DMS 273 (cell line): ENCODE measurements around the gene GRIN3B.
"Not testable (repeated sequence)": the region's sequence is repeated elsewhere in the genome, so short reads cannot be mapped to it uniquely, and the experiment has no call there.

Source experiments
- DNase-seq: peaks from one replicate; lab custom pipeline; 2025; ENCODE audit not compliant: unreplicated experiment; lab: John Stamatoyannopoulos, UW

GRIN3B gene

DNA sequence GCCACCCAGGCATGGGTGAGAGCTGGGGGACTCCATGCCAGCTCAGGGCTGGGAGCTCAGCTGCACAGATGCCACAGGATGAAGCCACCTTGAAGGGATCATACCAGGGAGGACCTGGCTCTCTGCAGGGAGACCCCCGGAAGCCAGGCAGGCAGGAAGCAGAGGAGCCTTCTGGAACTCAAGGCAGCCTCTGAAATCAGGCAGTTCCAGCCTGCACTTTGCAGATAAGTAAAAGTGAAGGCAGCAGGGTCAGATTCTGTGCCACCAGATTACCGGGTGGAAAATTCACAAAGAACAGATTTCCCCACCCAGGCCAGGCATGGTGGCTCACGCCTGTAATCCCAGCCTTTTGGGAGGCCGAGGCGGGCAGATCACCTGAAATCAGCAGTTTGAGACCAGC lies 18.2 kb downstream of the GRIN3B start:
- DNase-seq, result no peak

DNA sequence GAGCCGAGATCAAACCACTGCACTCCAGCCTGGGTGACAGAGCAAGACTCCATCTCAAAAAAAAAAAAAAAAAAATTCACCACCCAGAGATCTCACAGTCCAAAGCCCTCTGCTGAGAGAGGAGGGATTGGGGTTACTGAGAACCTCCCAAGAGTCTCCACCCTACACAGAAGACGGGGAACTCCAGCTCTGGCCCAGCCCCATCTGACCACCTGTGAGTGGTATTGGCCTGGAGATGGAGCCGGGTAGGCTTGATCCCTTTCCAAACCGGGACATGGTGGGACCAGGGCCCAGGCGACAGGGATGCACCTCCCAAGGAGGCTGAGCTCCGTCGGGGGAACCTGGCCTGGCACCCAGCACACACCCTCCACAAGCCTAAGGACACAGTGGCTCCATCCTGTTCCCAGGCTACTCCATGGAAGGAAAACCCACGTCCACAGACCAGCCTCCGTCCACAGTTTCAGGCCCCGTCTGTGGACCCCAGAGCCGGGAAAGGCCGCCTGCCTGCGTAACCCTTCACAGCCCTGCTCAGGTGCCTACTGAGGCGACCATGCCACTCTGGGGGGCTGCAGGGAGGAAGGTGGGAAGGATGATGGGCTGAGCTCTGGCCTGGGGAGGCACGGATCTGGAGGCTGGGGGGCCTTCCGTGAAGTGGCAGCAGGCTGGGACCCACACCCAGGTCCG lies 18.9 kb downstream of the GRIN3B start:
- DNase-seq, result no peak

DNA sequence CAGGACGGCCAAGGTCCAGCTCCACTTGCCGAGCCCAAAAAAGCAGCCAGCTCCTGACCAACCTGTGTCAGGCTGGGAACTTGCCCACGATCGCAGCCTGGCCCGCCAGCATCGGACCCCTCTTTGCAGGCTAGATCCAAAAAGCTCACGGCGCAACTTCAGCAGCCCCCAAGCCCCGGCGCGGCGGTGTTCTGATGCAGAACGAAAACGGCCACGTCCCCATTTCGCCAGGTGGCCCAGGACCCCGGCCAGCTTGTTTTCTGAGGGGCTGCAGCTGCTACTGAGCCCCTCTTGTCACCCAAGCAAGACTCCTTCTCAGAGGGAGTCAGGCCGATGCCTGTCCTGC lies 19.4 kb downstream of the GRIN3B start:
- no peak for DNase-seq

DNA sequence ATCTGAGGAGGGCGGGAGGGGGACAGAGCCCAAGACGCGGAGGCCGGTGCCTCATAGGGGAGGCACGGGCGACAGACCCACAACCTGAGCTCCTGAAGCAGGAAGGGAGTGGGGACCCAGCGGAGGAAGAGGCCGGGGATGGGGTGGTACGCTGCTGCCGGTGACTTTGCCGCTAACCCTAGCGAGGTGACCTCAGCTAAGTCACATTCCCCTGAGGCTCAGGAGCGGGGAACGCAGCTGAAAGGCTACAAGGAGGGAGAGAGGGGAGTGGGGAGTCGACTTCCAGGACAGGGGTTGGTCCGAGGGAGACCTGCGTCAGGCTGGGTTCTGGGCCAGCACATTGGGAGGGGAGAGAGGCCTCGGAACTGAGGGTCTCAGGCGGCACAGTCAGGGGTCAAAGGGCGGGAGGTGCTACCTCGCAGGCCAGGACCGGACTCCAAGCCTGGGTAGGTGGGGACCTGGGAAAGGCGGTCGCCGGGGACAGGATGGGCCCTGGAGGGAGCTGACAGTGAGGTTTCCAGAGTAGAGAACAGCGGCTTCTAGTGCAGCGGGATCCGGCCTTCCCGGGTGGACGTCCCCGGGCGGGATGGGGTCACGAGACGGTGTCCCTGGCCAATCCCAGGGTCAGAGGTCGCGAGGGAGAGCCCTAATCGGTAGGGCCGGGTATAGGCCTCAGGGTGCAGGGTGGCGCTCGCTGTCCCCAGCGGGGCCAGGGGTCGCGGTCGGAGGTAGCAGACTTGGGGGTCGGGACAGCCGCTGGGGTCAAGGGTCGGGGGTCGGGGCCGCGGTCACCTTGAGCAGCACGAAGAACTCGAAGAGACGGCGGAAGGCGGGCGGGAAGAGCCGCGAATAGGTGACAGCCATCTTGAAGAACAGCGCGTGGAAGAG lies 20.0 kb downstream of the GRIN3B start:
- DNase-seq, result no peak

DNA sequence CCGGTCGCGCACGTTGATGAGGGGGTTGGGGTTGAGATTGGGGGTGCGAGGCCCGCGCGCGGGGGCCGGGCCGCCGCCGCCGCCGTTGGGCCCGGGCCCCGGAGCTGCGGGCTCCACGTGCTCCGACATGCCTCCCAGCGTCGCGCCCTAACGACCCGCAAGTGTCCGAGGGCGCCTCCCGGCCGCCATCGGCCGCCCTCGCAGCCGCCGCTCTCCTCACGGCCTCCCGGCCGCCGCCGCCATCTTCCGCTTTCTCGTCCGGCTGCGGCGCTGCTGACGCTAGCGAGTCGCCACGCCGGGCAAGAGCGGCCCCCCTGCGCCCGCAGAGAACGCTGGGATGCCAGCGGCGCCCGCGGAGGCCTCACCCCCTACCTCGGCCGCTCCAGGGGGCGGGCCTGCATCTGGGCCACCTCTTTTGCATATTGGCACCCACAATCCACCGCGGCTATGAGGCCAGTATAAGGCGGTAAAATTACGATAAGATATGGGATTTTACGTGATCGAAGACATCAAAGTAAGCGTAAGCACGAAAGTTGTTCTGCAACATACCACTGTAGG lies 20.7 kb downstream of the GRIN3B start, which contains the start of gene TMEM259:
Gene TMEM259 (minus strand): TSS at position 256 of the 558 bp plus-strand sequence. CDS start 127 bp downstream, at position 129.
- peak; percentile 99 for DNase-seq

DNA sequence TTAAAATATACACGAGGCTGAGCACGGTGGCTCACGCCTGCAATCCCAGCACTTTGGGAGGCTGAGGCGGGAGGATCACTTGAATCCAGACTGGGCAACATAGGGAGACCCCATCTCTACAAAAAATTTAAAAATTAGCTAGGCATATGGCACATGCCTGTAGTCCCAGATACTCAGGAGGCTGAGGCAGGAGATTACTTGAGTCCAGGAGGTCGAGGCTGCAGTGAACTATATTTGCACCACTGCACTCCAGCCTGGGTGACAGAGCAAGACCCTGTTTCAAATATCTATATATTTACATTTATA lies 23.6 kb downstream of the GRIN3B start:
- DNase-seq, result not testable (repeated sequence)

DNA sequence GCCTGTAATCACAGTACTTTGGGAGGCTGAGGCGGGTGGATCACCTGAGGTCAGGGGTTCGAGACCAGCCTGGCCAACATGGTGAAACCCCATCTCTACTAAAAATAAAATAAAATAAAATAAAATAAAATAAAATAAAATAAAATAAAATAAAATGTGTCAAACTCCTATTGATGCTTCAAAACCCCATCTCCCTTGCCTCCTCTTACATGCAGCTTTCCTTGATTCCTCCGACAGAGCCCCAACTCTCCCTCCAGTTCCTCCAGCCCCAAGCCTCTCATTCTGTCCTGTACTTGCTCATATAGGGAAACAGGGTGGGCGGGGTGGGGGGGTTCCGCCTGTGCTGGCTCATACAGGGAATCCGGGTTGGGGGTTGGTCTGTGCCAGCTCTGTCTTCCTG lies 24.9 kb downstream of the GRIN3B start:
- not testable (repeated sequence) for DNase-seq

DNA sequence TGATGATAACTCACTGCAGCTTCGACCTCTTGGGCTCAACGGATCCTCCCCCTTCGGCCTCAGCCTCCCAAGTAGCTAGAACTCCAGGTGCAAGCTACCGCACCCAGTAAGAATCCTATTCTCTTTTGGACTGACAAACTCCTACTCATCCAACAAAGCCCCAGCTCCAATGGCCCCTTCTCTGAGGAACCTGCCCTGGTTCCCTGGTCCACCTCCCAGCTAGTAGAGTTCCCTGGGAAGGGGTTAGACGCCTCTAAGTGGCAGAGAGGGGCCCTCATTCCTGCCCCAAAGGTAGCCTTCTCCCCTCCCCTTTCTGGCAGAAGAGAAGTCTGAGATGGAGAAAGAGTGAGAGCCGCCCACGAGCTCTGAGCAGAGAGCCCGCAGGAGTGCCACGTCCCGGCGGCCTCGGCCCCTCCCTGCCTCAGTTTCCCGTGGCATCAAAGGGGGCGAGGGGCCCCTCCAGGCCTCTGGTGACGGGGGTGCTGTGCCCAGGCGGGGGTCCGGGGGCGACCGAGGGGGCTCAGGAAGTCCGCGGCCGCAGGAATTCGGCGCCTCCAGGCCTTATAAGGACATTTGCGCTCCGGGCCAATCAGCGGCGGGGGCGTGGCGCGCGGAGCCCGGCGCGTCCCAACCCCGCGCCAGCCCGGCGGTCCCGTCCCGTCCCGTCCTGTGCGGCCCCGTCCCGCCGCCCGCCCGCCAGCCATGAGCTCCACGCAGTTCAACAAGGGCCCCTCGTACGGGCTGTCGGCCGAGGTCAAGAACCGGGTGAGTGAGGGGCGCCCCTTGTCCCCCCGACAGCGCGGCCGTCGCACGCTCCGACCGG lies 26.0 kb downstream of the GRIN3B start, which contains the start of gene CNN2:
Gene CNN2 (plus strand): TSS at position 649 of the 823 bp plus-strand sequence. CDS start 54 bp downstream, at position 703.
- DNase-seq, result peak; percentile 87

DNA sequence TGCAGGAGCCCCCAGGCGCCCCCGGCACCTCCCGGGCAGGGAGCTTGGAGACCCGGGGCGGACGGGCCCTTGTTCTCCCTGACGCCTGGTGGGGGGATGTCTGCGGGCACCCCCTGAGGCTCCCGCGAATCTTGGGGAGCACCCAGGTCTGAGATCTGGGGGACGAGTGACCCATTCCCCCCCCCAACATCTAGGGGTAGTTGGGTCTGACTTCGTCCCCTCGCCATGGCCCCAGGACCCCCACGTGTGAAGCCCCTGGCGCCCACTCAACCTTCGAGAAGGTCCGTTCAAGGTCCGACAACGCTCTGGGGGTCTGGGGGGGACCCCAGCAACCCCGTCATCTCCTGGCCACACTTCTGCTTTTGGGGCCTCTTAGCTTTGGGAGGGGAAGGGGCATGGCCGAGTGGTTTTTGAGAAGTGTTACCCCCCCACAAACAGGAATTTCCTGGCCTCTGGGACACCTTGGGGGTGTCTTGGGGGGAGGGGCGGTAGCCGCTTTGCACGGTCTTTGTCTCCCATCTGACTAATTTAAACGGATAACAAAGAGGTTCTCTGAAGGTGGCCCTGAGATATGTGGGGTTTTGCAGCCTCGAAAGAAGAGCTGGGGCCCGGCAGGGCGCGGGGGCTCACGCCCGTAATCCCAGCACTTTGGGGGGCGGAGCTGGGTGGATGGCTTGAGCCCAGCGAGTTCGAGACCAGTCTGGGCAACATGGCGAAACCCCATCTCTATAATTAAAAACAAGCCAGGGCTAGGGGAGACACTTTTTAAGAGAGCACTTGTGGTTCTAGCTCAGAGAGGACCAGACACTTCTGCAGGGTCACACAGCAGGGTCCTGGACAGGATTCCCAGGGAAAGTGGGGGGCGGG lies 26.8 kb downstream of the GRIN3B start:
- no peak for DNase-seq

DNA sequence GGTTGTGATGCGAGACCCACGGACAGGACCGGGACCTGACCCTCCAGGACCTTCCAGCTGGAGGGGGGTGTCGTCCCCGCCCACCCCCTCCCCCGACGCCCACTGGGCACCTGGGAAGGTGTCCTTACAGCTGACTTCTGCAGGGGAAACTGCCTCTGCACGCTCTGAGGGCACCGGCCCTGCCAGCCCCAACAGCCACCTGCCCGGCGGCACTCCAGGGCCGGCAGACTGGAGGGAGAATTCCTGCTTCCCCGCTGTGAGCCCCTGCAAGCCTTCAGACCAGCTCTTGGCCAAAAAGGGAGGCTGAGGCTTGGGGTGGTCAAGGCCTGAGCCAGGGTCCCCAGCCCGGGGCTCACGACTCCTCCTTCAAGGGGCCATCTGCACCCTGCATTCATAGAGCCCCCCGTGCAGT lies 27.4 kb downstream of the GRIN3B start:
- peak; percentile 45 for DNase-seq

DNA sequence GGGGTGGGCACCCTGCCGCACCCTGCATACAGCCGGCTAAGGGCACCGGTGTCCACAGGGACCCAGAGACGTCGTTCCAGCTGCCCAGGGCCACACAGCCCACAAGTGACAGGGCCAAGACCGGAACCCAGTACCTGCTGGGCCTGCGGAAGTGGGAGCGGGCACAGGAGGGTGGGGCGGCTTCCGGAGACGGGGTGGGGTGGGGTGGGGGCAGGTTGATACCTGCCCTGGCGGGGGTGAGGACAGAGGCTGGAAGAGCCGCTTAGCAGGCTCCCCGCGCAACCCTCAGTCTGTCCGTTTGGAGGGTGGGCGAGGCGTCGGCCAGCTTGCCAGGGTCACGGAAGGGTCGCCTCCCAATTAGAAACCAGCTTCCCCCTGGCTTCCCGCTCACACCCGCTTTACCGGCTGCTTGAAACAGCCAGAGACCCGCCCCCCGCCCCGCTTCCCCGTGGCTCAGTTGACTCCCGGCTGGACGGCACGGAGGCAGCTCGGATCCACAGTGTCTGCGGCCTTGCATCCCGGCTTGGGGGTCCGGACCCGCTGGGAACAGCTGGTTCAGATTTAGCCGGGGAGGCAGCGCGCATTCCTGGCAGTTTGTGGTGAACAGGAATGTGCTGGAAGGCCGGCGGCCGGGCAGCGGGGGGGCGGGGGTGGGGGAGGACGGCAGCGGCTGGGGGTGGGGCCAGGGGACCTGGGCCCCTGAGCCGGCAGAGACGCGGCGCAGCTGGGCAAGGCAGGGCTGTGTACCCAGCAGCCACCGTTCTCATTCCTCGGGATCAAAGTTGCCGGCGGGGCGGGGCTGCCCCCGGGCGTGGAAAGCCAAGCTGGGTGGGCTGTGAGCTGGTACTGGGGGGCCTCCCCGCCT lies 28.1 kb downstream of the GRIN3B start:
- DNase-seq, result peak; percentile 78

DNA sequence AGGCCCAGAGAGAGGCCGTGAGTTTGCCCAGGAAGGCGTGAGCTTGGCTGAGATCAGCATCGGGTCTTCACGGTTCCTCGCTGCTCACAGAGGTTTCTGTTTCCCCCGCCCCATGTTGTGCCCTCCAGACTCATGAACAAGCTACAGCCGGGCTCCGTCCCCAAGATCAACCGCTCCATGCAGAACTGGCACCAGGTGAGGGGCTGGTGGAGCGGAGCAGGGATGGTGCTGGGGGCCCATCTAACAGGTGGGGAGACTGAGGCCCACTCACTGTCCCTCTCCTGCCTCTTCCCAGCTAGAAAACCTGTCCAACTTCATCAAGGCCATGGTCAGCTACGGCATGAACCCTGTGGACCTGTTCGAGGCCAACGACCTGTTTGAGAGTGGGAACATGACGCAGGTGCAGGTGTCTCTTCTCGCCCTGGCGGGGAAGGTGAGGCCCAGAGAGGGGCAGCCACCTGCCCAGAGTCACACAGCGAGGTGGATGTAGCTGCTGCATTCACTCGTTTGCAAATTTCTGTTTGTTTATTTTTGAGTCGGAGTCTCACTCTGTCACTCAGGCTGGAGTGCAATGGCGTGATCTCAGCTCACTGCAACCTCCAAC lies 32.1 kb downstream of the GRIN3B start:
- no peak for DNase-seq

DNA sequence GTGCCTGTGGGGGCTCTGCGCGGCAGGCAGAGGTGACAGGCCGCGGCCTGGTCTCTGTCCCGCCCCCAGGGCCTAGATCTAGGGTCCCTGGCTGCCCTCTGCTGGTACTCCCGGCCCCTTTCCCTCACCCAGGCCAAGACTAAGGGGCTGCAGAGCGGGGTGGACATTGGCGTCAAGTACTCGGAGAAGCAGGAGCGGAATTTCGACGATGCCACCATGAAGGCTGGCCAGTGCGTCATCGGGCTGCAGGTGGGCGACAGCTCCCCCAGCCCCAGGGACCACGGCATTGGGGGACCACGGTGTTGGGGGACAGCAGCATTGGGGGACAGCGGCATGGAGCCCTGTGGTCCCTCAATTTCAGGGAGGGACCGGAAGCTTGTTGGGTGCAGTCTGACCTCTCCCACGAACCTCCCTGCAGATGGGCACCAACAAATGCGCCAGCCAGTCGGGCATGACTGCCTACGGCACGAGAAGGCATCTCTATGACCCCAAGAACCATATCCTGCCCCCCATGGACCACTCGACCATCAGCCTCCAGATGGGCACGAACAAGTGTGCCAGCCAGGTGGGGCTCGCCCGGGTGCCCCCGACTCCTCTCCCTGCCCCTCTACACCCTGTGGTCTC lies 35.9 kb downstream of the GRIN3B start:
- DNase-seq, result no peak

DNA sequence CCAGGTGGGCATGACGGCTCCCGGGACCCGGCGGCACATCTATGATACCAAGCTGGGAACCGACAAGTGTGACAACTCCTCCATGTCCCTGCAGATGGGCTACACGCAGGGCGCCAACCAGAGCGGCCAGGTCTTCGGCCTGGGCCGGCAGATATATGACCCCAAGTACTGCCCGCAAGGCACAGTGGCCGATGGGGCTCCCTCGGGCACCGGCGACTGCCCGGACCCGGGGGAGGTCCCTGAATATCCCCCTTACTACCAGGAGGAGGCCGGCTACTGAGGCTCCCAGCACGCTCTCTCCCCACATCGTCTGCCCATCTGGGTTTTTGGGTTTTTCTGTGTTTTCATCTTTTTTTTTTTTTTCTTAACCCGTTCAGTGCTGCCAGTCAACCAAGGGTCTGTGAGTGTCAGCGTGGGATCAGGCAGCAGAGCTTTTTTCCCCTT lies 37.4 kb downstream of the GRIN3B start:
- DNase-seq, result no peak

DNA sequence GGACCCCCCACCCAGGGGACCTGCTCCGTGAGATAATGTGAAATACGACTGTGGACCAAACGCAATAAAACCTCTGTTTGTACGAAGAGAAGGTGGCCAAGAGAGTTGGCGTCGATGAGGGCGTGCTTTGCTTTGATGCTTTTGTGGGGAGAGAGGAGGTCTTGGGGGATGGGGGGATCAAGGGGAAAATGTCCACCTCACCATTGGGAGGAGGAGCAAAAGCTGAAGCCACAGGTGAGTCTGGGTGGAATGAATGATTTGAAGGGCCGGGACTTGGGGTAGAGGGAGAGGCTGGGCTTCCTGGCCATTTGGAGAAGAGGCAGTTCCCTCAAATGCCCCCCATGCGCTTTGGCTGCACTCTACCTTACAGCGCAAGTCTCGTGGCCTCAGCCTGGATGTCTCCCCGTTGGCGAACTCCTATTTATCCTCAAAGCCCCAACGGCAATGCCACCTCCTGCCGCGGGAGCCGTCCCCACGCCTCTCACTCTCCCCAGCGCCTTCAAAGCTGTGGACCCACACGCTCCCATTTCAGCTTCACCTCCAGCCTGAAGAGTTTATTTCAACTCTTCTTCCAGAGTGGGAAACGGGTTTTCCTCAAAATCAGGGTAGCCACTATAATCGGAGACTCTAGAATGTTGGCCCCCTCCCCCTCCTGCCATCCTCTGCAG lies 38.9 kb downstream of the GRIN3B start:
- DNase-seq, result no peak

DNA sequence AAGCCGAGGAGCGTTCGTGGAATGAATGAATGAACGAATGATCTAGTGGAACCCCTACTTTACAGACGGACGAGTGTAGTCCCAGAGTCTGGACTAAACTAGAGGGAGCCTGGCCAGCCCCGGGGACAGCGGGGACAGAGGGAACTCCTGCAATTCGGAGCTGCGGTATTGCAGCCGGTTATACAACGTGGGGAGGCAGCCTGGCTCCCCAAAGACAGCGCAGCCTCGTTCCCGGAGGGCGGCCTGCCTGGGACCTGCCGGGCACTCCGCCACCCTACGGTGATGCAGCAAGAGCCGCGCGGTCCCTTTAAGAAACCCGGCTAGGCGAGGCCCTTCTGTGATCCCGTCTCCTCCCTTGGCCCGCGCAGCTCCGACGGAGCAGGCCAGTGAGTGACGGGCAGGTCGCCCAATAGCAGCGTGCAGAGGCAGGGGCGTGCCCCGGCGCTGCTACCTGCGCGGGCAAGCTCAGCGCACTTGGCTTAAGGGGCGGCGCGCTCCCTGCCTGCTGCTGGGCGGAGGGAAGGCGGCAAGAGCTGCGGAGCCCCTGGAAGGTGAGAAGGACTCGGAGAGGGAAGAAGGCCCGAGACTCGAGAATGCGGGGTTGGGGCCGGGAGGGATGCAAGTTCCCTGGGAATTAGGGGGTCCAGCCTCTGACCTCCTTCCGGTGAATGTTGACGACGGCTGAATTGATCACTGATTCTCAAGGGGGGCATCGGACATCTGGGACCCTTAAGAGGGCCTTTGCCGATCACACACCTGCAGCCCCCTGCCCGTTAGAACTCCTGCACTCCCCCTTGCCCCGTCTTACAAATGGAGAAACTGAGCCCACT lies 39.6 kb downstream of the GRIN3B start, which contains the start of gene ABCA7:
Gene ABCA7 (plus strand): TSS at position 462 of the 830 bp plus-strand sequence. CDS start 1,255 bp downstream, outside the sequence.
- peak; percentile 99 for DNase-seq
